ENCODE data around the gene FAM20C.

The FAM20C gene

GRCh38 chr7:211033-211714, 18.8 kb downstream of the FAM20C start:
- no peak for DNase-seq

- DNase-seq: no peak
Observed at GRCh38 chr7:211715-212058, 19.3 kb downstream of the FAM20C start.

GRCh38 chr7:212754-213153, 20.4 kb downstream of the FAM20C start:
- DNase-seq: no peak

- no peak for DNase-seq
Observed at GRCh38 chr7:213324-213993, 21.1 kb downstream of the FAM20C start.

GRCh38 chr7:214410-215212, 22.2 kb downstream of the FAM20C start:
- no peak for DNase-seq

- DNase-seq: no peak
Observed at GRCh38 chr7:216360-217300, 24.3 kb downstream of the FAM20C start.

GRCh38 chr7:217781-218180, 25.4 kb downstream of the FAM20C start:
- no peak for DNase-seq

- DNase-seq: no peak
Observed at GRCh38 chr7:218316-218715, 25.9 kb downstream of the FAM20C start.

- no peak for DNase-seq
Observed at GRCh38 chr7:218896-219580, 26.7 kb downstream of the FAM20C start.

- DNase-seq: no peak
Observed at GRCh38 chr7:219581-220150, 27.3 kb downstream of the FAM20C start.

- no peak for DNase-seq
Observed at GRCh38 chr7:220151-220841, 27.9 kb downstream of the FAM20C start.

- no peak for DNase-seq
Observed at GRCh38 chr7:221978-222715, 29.8 kb downstream of the FAM20C start.

GRCh38 chr7:222716-223041, 30.3 kb downstream of the FAM20C start:
- DNase-seq: no peak

- DNase-seq: no peak
Observed at GRCh38 chr7:223118-223800, 30.9 kb downstream of the FAM20C start.

GRCh38 chr7:223861-224260, 31.5 kb downstream of the FAM20C start:
- no peak for DNase-seq

- no peak for DNase-seq
Observed at GRCh38 chr7:226281-226895, 34.0 kb downstream of the FAM20C start.

GRCh38 chr7:227926-228325, 35.6 kb downstream of the FAM20C start:
- DNase-seq: no peak

GRCh38 chr7:228610-229009, 36.2 kb downstream of the FAM20C start:
- no peak for DNase-seq

GRCh38 chr7:229184-229964, 37.0 kb downstream of the FAM20C start:
- DNase-seq: no peak
